Measurements from ENCODE around the gene SLC15A3.

Gene SLC15A3

DNA sequence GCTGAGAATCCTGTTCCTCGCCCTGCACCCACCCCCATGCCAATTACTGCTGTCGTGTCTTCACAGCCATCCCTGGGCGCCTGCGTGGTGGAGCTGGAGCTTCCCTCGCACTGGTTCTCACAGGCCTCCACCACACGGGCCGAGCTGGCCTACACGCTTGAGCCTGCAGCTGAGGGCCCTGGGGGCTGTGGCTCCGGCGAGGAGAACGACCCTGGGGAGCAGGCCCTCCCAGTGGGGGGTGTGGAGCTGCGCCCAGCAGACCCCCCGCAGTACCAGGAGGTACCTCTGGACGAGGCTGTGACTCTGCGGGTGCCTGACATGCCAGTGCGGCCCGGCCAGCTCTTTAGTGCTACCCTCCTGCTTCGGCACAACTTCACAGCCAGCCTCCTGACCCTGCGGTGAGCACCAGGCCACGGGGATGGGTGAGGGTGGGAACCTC, 23.4 kb downstream of the SLC15A3 start:
- TF ChIP-seq, protein P1, sequence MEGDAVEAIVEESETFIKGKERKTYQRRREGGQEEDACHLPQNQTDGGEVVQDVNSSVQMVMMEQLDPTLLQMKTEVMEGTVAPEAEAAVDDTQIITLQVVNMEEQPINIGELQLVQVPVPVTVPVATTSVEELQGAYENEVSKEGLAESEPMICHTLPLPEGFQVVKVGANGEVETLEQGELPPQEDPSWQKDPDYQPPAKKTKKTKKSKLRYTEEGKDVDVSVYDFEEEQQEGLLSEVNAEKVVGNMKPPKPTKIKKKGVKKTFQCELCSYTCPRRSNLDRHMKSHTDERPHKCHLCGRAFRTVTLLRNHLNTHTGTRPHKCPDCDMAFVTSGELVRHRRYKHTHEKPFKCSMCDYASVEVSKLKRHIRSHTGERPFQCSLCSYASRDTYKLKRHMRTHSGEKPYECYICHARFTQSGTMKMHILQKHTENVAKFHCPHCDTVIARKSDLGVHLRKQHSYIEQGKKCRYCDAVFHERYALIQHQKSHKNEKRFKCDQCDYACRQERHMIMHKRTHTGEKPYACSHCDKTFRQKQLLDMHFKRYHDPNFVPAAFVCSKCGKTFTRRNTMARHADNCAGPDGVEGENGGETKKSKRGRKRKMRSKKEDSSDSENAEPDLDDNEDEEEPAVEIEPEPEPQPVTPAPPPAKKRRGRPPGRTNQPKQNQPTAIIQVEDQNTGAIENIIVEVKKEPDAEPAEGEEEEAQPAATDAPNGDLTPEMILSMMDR (IDR thresholded peaks at IDR 0.05; ENCODE audit: extremely low read depth, insufficient read depth, missing control alignments), result no peak
- in situ Hi-C loops (cut with MboI; ENCODE audit: low pct_unique_long_range_greater_than_20kb, low sequenced_read_pairs, unreplicated experiment), result no loop called here
- DNase-seq (ENCODE audit: low spot score), result no peak

GRCh38 chr11:60927600-60927999, 24.4 kb downstream of the SLC15A3 start:
- in situ Hi-C loops (cut with MboI; ENCODE audit: low pct_unique_long_range_greater_than_20kb, low sequenced_read_pairs, unreplicated experiment), result no loop called here
- TF ChIP-seq, protein P1 (IDR thresholded peaks at IDR 0.05; ENCODE audit: extremely low read depth, insufficient read depth, missing control alignments), result no peak
- no peak for DNase-seq (ENCODE audit: low spot score)

GRCh38 chr11:60927061-60927592, 24.8 kb downstream of the SLC15A3 start:
- DNase-seq (ENCODE audit: low spot score), result no peak
- in situ Hi-C loops (cut with MboI; ENCODE audit: low pct_unique_long_range_greater_than_20kb, low sequenced_read_pairs, unreplicated experiment), result no loop called here
- TF ChIP-seq, protein P1 (IDR thresholded peaks at IDR 0.05; ENCODE audit: extremely low read depth, insufficient read depth, missing control alignments), result no peak

DNA sequence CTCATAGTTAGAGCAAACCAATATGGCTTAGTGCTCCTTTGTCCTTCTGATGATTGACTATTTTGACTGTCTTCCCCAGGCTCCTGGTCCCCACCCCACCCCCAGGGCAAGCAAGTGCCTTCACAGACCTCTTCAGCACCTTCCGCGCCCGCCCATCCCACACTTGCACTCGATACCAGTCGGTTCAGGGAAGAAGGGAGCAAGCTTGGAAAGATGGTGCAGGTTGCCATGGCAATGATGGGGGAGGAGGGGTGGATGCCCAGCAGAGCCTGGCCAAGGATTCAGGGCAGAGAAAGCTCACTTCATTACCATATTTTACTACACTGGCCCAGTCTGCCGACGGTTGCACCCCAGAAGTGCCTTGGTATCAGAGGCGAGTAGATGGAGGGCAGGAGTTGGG, 25.5 kb downstream of the SLC15A3 start:
- in situ Hi-C loops (cut with MboI; ENCODE audit: low pct_unique_long_range_greater_than_20kb, low sequenced_read_pairs, unreplicated experiment), result no loop called here
- TF ChIP-seq, protein P1 (IDR thresholded peaks at IDR 0.05; ENCODE audit: extremely low read depth, insufficient read depth, missing control alignments), result no peak

DNA sequence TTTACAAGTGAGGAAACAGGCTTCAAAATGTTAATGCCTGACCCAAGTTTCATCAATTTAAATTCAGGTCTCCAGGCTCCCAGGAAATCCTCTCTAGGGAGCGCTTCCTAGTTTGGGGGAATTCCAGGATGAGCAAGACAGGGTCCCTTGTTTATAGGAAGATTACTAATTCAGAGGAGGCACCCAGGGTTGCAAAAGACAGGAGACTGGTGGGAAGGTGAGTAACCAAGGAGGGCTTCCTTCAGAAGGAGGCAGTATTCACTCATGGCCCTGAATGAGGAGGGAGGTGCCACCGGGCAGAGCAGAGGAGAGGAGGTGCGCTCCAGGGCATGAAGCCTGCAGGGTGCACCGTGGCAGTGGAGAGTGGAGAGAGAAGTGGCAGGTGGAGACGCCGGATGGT, 26.1 kb downstream of the SLC15A3 start:
- TF ChIP-seq, protein P1 (IDR thresholded peaks at IDR 0.05; ENCODE audit: extremely low read depth, insufficient read depth, missing control alignments), result no peak
- DNase-seq (ENCODE audit: low spot score), result no peak
- in situ Hi-C loops (cut with MboI; ENCODE audit: low pct_unique_long_range_greater_than_20kb, low sequenced_read_pairs, unreplicated experiment), result no loop called here

More for the DNA sequence above, 25.5 kb downstream of the SLC15A3 start:
- no peak for DNase-seq (ENCODE audit: low spot score)

DNA sequence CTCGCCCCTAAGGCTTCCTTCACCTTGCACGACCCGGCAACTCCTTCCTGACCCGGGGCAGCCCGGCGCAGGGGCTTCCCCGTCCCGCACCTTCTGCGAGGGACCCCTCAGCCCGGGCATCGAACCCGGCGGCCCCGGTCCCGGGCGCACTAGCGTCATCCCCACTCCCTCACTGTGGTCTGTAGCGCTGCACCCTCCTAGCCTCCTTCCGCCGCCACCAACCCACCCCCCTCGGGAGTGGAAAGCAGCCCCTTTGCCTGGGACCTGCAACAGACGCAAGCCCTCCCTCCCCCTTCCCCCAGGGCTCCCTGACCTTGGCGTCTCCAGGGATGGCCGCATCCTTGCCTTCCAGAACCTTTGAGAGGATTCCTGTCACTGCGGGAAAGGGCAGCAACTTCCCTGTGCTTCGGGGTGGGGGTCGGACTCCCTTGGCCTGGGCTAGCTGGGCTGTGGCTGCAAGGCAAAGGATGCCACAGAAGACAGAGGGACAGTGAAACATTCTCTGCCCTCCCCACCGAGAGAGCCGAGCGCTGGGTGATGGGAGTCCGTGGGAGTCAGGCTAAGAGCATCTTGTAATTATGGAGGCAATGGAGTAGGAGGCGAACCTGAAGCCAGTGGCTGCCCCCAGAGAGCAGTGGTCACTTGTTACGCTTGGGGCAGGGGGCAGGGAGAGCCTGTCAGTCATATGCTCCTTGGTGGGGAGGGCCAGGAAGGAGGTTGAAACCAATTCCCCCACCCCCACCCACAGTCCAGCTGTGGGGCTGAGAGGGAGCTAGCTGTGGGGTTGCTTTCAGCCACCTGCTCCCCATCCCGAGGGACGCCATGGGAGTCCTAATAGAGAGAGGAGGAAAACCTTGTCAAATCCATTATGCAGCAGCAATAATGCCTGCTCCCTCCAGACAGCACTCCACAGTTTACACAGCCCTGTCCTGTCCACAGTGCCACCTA, 26.8 kb downstream of the SLC15A3 start:
- in situ Hi-C loops (cut with MboI; ENCODE audit: low pct_unique_long_range_greater_than_20kb, low sequenced_read_pairs, unreplicated experiment), result no loop called here
- TF ChIP-seq, protein P1 (IDR thresholded peaks at IDR 0.05; ENCODE audit: extremely low read depth, insufficient read depth, missing control alignments), result no peak
- DNase-seq (ENCODE audit: low spot score), result no peak

Data from GM13977 (cell line).